ENCODE measurements around the gene BORCS6.

DNA sequence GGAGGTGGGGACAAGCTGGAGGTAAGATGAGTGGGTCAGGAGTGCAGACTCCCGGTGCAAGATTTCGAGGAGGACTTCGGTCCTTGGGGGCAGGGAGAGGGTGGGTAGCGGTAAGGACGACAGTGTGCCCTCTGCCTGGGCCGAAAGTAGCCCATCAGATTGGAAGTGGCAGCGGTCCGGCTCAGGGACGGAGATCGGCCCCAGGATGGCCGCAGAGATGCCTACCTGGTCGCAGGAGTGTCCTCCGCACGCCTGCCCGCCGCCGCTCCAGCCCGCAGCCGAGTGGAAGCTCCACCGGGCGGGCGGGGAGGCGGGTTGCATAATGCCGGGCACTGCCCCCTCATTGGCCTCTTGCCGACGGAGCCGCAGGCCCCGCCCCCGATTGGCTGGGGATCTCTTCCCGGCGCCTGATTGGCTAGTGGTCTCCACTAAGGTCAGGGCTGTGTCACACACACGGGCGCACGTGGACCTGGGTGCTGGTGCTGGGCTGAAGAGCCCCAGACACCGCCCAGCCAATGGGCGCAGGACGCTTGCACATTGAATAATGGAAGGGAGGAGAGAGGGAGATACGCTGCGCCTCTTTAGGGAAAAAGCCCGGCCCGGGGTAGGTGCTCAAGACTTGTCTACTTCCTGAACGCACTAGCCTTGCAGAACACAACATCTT is 37.7 kb downstream of the BORCS6 start, which contains the start of gene PER1:
- TF ChIP-seq POLR2A (IDR thresholded peaks at IDR 0.05; ENCODE audit: insufficient read depth in 1 of 2, low read depth in 2 of 2, low read length in 2 of 2), result peak; percentile 30 to 79; a peak in 2 of 4 replicates
- no peak for TF ChIP-seq NRL (CRISPR knock-in tag; IDR thresholded peaks at IDR 0.05; ENCODE audit: borderline replicate concordance)
- no peak for TF ChIP-seq MTERF4 (CRISPR knock-in tag; IDR thresholded peaks at IDR 0.05)
- no peak for TF ChIP-seq GFI1 (CRISPR knock-in tag; IDR thresholded peaks at IDR 0.05; ENCODE audit: borderline replicate concordance)
- TF ChIP-seq STAT5B (CRISPR knock-in tag; IDR thresholded peaks at IDR 0.05), result no peak
- TF ChIP-seq, protein P1, sequence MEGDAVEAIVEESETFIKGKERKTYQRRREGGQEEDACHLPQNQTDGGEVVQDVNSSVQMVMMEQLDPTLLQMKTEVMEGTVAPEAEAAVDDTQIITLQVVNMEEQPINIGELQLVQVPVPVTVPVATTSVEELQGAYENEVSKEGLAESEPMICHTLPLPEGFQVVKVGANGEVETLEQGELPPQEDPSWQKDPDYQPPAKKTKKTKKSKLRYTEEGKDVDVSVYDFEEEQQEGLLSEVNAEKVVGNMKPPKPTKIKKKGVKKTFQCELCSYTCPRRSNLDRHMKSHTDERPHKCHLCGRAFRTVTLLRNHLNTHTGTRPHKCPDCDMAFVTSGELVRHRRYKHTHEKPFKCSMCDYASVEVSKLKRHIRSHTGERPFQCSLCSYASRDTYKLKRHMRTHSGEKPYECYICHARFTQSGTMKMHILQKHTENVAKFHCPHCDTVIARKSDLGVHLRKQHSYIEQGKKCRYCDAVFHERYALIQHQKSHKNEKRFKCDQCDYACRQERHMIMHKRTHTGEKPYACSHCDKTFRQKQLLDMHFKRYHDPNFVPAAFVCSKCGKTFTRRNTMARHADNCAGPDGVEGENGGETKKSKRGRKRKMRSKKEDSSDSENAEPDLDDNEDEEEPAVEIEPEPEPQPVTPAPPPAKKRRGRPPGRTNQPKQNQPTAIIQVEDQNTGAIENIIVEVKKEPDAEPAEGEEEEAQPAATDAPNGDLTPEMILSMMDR (CRISPR knock-in tag; IDR thresholded peaks at IDR 0.05), result no peak
- no peak for TF ChIP-seq BHLHE40 (IDR thresholded peaks at IDR 0.05; ENCODE audit: low read length)
- TF ChIP-seq CCAR2 (optimal IDR thresholded peaks at IDR 0.05; ENCODE audit: low read depth, low read length), result no peak
- TF ChIP-seq, protein P2, sequence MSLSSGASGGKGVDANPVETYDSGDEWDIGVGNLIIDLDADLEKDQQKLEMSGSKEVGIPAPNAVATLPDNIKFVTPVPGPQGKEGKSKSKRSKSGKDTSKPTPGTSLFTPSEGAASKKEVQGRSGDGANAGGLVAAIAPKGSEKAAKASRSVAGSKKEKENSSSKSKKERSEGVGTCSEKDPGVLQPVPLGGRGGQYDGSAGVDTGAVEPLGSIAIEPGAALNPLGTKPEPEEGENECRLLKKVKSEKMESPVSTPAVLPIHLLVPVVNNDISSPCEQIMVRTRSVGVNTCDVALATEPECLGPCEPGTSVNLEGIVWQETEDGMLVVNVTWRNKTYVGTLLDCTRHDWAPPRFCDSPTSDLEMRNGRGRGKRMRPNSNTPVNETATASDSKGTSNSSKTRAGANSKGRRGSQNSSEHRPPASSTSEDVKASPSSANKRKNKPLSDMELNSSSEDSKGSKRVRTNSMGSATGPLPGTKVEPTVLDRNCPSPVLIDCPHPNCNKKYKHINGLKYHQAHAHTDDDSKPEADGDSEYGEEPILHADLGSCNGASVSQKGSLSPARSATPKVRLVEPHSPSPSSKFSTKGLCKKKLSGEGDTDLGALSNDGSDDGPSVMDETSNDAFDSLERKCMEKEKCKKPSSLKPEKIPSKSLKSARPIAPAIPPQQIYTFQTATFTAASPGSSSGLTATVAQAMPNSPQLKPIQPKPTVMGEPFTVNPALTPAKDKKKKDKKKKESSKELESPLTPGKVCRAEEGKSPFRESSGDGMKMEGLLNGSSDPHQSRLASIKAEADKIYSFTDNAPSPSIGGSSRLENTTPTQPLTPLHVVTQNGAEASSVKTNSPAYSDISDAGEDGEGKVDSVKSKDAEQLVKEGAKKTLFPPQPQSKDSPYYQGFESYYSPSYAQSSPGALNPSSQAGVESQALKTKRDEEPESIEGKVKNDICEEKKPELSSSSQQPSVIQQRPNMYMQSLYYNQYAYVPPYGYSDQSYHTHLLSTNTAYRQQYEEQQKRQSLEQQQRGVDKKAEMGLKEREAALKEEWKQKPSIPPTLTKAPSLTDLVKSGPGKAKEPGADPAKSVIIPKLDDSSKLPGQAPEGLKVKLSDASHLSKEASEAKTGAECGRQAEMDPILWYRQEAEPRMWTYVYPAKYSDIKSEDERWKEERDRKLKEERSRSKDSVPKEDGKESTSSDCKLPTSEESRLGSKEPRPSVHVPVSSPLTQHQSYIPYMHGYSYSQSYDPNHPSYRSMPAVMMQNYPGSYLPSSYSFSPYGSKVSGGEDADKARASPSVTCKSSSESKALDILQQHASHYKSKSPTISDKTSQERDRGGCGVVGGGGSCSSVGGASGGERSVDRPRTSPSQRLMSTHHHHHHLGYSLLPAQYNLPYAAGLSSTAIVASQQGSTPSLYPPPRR (CRISPR knock-in tag; IDR thresholded peaks at IDR 0.05; ENCODE audit: borderline replicate concordance), result peak; percentile 37; the same call in 1 of the 2 replicates
- TF ChIP-seq FOXK1 (CRISPR knock-in tag; IDR thresholded peaks at IDR 0.05; ENCODE audit: borderline replicate concordance, low read depth), result peak; percentile 48; the same call in 1 of the 2 replicates
- TF ChIP-seq GLI4 (CRISPR knock-in tag; IDR thresholded peaks at IDR 0.05; ENCODE audit: borderline replicate concordance), result no peak
- no peak for TF ChIP-seq ZNF513 (CRISPR knock-in tag; conservative IDR thresholded peaks at IDR 0.05)
- TF ChIP-seq HMG20A (CRISPR knock-in tag; IDR thresholded peaks at IDR 0.05; ENCODE audit: borderline replicate concordance), result no peak
- no peak for TF ChIP-seq MAZ (IDR thresholded peaks at IDR 0.05; ENCODE audit: borderline replicate concordance, low read depth, low read length)
- TF ChIP-seq MAZ (CRISPR knock-in tag; IDR thresholded peaks at IDR 0.05; ENCODE audit: low read depth), result no peak; the same call in 1 of the 2 replicates

All from HepG2 (cell line).